Epithelial cell of proximal tubule (primary cell): Measurements from ENCODE around the gene PTPRT. TPM values are rescaled to one million over a fixed set of nuclear protein-coding genes. Genes with fewer than 3 reads are reported as not detected.

Source experiments
- DNase-seq: peaks from one replicate; pipeline ENCODE4 v3.0.0-alpha.2; 2011; ENCODE audit warnings: low read depth
- H3K4me3 ChIP-seq: 2 replicates; pipeline ENCODE4 v1.5.1; 2011; ENCODE audit warnings: low read depth, mild to moderate bottlenecking, low read length
- CTCF ChIP-seq: conservative IDR thresholded peaks from 2 replicates; pipeline ENCODE4 v1.5.1; 2012; ENCODE audit warnings: low read depth, mild to moderate bottlenecking, low read length
- total RNA-seq: library from RNA; depleted of rRNA; stranded (reverse); fragments of >200 nt; gene quantifications from 2 replicates; pipeline ENCODE4 v1.2.3, GENCODE V29; 2015

Gene PTPRT
- total RNA-seq, 1 donor from 2014 or later = not detected

- no peak overlapping the region for H3K4me3 ChIP-seq
- no peak for DNase-seq
- TF ChIP-seq CTCF = no peak
These were observed 687.1 kb downstream of the PTPRT start for GRCh38 chr20:42502591-42502990.

- DNase-seq = no peak
- no peak for TF ChIP-seq CTCF
- H3K4me3 ChIP-seq = no peak overlapping the region
These were observed 693.1 kb downstream of the PTPRT start for GRCh38 chr20:42496595-42496994.

DNA sequence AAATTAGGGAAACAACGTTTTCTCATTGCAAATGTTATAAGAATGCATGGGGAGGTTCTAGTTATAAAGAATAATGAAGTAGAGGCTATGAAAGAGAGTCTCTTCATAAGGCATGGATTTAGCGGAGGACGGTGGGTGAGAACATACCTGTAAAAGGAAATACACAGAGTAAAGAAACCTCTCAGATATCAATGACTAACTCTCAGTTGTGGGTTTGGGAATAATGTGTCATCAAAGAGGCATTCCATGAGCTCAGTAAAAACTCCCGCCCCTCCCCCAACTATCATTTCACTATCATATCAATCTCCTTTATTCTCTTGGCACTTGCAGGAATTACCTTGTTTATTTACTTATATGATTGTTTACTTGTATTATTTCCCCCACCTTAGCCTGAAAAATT, 695.4 kb downstream of the PTPRT start:
- no peak overlapping the region for H3K4me3 ChIP-seq
- no peak for DNase-seq
- no peak for TF ChIP-seq CTCF

DNA sequence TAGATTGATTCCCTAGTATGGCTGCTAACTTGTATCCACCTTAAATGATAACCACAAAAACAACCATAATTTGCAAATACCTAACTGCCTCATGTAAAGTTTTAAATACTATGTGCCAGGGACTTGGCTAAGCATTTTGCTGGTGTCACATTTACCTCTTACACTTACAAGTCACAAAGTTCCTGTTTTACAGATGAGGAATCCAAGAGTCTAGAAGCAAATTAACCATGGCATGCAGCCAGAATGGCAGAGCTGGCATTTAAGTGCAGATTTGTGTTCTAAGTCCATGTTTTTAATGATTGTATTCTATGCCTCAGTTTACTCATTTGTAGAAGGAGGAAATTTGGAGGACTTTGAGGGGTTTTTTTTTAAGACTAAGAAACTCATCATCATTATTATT, 696.7 kb downstream of the PTPRT start:
- DNase-seq = no peak
- H3K4me3 ChIP-seq = no peak overlapping the region
- TF ChIP-seq CTCF = no peak

DNA sequence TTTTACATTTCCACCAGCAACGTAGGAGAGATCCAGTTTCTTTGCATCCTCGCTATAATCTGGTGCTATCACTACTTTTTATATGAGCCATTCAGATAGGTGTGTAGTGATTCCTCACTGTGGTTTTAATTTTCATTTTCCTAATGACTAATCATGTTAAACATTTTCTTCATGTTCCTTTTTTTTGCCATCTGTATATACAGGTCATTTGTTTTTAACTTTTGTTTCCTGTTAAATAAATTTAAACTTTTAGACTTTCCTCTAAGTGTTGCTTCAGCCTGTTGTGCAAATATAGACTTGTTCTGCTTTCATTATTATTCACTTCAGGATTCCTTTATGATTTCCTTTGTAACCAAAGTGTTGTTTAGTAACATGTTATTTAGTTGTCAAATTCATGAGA, 697.4 kb downstream of the PTPRT start:
- no peak for DNase-seq
- no peak overlapping the region for H3K4me3 ChIP-seq
- no peak for TF ChIP-seq CTCF

GRCh38 chr20:42485556-42485955, 704.1 kb downstream of the PTPRT start:
- H3K4me3 ChIP-seq = no peak overlapping the region
- DNase-seq = no peak
- no peak for TF ChIP-seq CTCF

DNA sequence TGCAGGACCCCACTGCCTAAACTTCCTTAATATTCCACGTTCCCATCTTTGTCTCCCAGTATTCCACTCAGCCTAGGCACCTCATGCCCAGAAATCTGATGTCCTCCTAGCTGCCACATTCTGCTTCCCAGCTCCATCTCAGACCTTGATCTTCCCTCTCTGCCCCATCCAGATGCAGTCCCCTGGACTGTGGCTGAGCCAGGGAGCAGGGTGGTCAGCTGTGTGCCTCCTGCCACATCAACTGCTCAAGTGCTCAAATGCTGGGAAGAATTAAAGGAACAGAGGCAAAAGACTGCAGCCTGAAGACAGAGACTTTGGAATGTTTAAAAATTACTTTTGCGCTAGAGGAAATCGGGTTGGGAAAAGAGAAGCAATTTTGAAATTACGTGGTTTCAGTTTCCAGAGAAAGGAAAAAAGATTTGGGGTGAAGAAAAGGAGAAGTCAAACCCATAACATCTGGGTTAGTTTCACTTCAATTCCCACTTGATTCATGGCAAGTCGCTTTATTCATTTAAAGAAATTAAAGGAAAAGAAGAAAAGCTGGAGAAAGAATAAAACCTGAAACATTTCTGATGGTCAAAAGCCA, 704.8 kb downstream of the PTPRT start:
- no peak for TF ChIP-seq CTCF
- no peak overlapping the region for H3K4me3 ChIP-seq
- no peak for DNase-seq
